ENCODE measurements around the gene GNAL.

DNA sequence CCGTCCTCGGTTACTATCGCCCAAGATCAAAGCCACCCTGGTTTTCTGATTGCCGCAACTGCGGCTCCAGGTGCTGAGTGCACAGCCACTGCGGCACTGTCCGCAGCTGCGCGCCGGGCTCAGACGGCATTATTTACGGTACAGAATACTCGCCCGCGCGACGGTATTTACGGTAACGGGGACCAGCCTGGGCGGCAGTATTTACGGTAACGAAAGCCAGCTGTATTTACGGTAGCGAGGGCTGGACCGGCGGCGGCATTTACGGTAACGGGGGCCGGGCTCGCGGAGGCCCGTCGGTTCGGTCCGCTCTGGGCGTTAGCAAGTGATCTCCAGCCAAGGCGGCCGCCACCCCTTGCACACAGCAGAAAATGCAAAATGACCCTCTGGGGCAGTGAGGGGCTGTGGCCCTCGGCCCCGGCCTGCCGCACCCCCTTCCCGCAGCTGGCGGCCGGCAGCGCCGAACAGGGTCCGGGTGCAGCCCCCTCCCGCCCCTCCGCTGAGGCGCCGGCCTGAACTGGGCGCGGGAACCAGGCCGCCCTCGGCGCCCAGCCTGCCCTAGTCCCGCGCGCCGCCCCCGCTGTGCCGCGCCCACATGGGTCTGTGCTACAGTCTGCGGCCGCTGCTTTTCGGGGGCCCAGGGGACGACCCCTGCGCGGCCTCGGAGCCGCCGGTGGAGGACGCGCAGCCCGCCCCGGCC lies at the start of gene GNAL:
- TF ChIP-seq, protein P1, sequence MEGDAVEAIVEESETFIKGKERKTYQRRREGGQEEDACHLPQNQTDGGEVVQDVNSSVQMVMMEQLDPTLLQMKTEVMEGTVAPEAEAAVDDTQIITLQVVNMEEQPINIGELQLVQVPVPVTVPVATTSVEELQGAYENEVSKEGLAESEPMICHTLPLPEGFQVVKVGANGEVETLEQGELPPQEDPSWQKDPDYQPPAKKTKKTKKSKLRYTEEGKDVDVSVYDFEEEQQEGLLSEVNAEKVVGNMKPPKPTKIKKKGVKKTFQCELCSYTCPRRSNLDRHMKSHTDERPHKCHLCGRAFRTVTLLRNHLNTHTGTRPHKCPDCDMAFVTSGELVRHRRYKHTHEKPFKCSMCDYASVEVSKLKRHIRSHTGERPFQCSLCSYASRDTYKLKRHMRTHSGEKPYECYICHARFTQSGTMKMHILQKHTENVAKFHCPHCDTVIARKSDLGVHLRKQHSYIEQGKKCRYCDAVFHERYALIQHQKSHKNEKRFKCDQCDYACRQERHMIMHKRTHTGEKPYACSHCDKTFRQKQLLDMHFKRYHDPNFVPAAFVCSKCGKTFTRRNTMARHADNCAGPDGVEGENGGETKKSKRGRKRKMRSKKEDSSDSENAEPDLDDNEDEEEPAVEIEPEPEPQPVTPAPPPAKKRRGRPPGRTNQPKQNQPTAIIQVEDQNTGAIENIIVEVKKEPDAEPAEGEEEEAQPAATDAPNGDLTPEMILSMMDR (IDR thresholded peaks at IDR 0.05) = no peak
- no peak for TF ChIP-seq POLR2A (IDR thresholded peaks at IDR 0.05)
- peak; percentile 41 to 69 (median 68) for TF ChIP-seq POLR2AphosphoS5 (IDR thresholded peaks at IDR 0.05)
- TF ChIP-seq EP300 (IDR thresholded peaks at IDR 0.05) = no peak
